H1 (cell line): Measurements from ENCODE around the gene QRSL1. TPM values are rescaled to one million over a fixed set of nuclear protein-coding genes. Genes with fewer than 3 reads are reported as not detected.

ENCODE experiments used
- CTCF ChIA-PET: fragments of 300-600 bp; sonication (Branson Sonifier 250); formaldehyde crosslinking; loops from one replicate; lab custom pipeline; 2021; ENCODE audit not compliant: partially characterized antibody; lab: Charles Lee
- POLR2A ChIA-PET: fragments of 300-600 bp; sonication (Branson Sonifier 250); formaldehyde crosslinking; loops from one replicate; lab custom pipeline; 2021; ENCODE audit warnings: inconsistent platforms; ENCODE audit not compliant: partially characterized antibody; lab: Charles Lee
- DNase-seq, 2 experiments: peaks; one replicate each; pipeline versions ENCODE4 v3.0.0 to v3.0.0-alpha.2; 2010 to 2022; ENCODE audit warnings: low spot score in 2 of 2, low read depth in 1 of 2, mixed read lengths in 1 of 2
- FAIRE-seq: peaks from 2 replicates; lab custom pipeline; 2011; peaks lifted over from hg19 to GRCh38; lab: Jason Lieb, UNC
- H2AFZ ChIP-seq: 2 replicates; pipeline ENCODE4 v1.8.1; 2012; ENCODE audit warnings: low read length, inconsistent platforms
- H2AK5ac ChIP-seq: 2 replicates; pipeline ENCODE4 v1.6.1; 2013; ENCODE audit warnings: low read depth, low read length
- H2BK120ac ChIP-seq: replicated peaks from 2 replicates; pipeline ENCODE3; 2013; ENCODE audit warnings: low read depth, low read length, inconsistent platforms
- H2BK12ac ChIP-seq: 2 replicates; pipeline ENCODE4 v1.6.1; 2013; ENCODE audit warnings: low read depth, low read length
- H2BK15ac ChIP-seq: 2 replicates; pipeline ENCODE4 v1.6.1; 2013; ENCODE audit warnings: low read length
- H2BK20ac ChIP-seq: 2 replicates; pipeline ENCODE4 v1.6.1; 2013; ENCODE audit warnings: low read length
- H2BK5ac ChIP-seq: 2 replicates; pipeline ENCODE4 v1.6.1; 2013; ENCODE audit warnings: low read depth, low read length
- H3K14ac ChIP-seq: 2 replicates; pipeline ENCODE4 v1.6.1; 2013; ENCODE audit warnings: inconsistent platforms; ENCODE audit not compliant: insufficient read length
- H3K18ac ChIP-seq: 2 replicates; pipeline ENCODE4 v1.6.1; 2013; ENCODE audit warnings: low read length; ENCODE audit errors: extremely low read depth
- H3K23ac ChIP-seq: 2 replicates; pipeline ENCODE4 v1.6.1; 2013; ENCODE audit warnings: inconsistent platforms; ENCODE audit not compliant: insufficient read length
- H3K23me2 ChIP-seq: 2 replicates; pipeline ENCODE4 v1.6.1; 2013; ENCODE audit warnings: low read depth, low read length
- H3K27ac ChIP-seq: 2 replicates; pipeline ENCODE4 v1.6.1; 2011; ENCODE audit warnings: low read depth, low read length, inconsistent platforms
- H3K27me3 ChIP-seq, 4 experiments: replicated peaks in 1 of 4; 1 replicate in 1 of 4; 2 replicates in 3 of 4; pipeline versions ENCODE4 v1.6.1 to v1.8.1; 2011 to 2013; ENCODE audit warnings: low read length in 3 of 4, mild to moderate bottlenecking in 3 of 4, inconsistent platforms in 2 of 4, mixed read lengths in 2 of 4, moderate library complexity in 1 of 4; ENCODE audit not compliant: control insufficient read depth in 3 of 4, insufficient read depth in 3 of 4; ENCODE audit errors: extremely low read depth in 1 of 4
- H3K36me3 ChIP-seq, 4 experiments: 2 replicates each; pipeline versions ENCODE4 v1.6.1 to v1.8.1; 2011 to 2013; ENCODE audit warnings: mild to moderate bottlenecking in 4 of 4, low read length in 3 of 4, moderate library complexity in 2 of 4, control low read depth in 1 of 4, inconsistent platforms in 1 of 4; ENCODE audit not compliant: insufficient read depth in 4 of 4, control insufficient read depth in 2 of 4
- H3K4ac ChIP-seq: replicated peaks from 2 replicates; pipeline ENCODE3; 2013; ENCODE audit warnings: low read length, low read depth, mixed read lengths, inconsistent platforms; ENCODE audit not compliant: insufficient read length
- H3K4me1 ChIP-seq, 4 experiments: replicated peaks in 1 of 4; 1 replicate in 1 of 4; 2 replicates in 3 of 4; pipeline versions ENCODE4 v1.6.1 to v1.8.1; 2011 to 2013; ENCODE audit warnings: low read length in 3 of 4, inconsistent platforms in 2 of 4, mixed read lengths in 1 of 4; ENCODE audit not compliant: insufficient read depth in 4 of 4, control insufficient read depth in 3 of 4
- H3K4me2 ChIP-seq, 2 experiments: 2 replicates each; pipeline versions ENCODE4 v1.6.1 to v1.8.1; 2011 to 2013; ENCODE audit warnings: low read depth in 2 of 2, low read length in 2 of 2, control low read depth in 1 of 2, inconsistent platforms in 1 of 2, mild to moderate bottlenecking in 1 of 2; ENCODE audit not compliant: insufficient read depth in 1 of 2
- H3K4me3 ChIP-seq, 4 experiments: fragments of 200-600, 300-600 bp in 1 of 4; sonication (generic), shearing (Covaris generic), sonication (Bioruptor Twin) in 1 of 4; 2 replicates each; pipeline versions ENCODE4 v1.5.1 to v1.8.1; 2011 to 2016; ENCODE audit warnings: low read length in 4 of 4, low read depth in 3 of 4, control low read depth in 2 of 4, inconsistent platforms in 2 of 4, mild to moderate bottlenecking in 2 of 4, mixed read lengths in 1 of 4, moderate library complexity in 1 of 4; ENCODE audit not compliant: insufficient read depth in 2 of 4; ENCODE audit errors: extremely low read depth in 1 of 4
- H3K56ac ChIP-seq: replicated peaks from 2 replicates; pipeline ENCODE3; 2013; ENCODE audit warnings: low read depth, mild to moderate bottlenecking, mixed read lengths, low read length, inconsistent platforms; ENCODE audit not compliant: insufficient read length
- H3K79me1 ChIP-seq: 2 replicates; pipeline ENCODE4 v1.6.1; 2013; ENCODE audit warnings: low read depth, low read length, control low read depth
- H3K79me2 ChIP-seq, 2 experiments: 2 replicates each; pipeline versions ENCODE4 v1.6.1 to v1.8.1; 2012 to 2013; ENCODE audit warnings: low read length in 2 of 2, mild to moderate bottlenecking in 2 of 2, inconsistent platforms in 1 of 2; ENCODE audit not compliant: insufficient read depth in 2 of 2, control insufficient read depth in 1 of 2
- H3K9ac ChIP-seq, 4 experiments: replicated peaks in 1 of 4; 1 replicate in 1 of 4; 2 replicates in 3 of 4; pipeline versions ENCODE4 v1.6.1 to v1.8.1; 2011 to 2013; ENCODE audit warnings: low read depth in 3 of 4, low read length in 3 of 4, control low read depth in 2 of 4, mild to moderate bottlenecking in 2 of 4, moderate library complexity in 2 of 4, inconsistent platforms in 1 of 4; ENCODE audit errors: extremely low read depth in 1 of 4
- H3K9me3 ChIP-seq, 2 experiments: 2 replicates each; pipeline versions ENCODE4 v1.6.1 to v1.8.1; 2012 to 2013; ENCODE audit warnings: mild to moderate bottlenecking in 2 of 2, moderate library complexity in 2 of 2, control low read depth in 1 of 2, inconsistent platforms in 1 of 2, low read depth in 1 of 2, low read length in 1 of 2, mixed read lengths in 1 of 2; ENCODE audit not compliant: insufficient read depth in 2 of 2
- H4K20me1 ChIP-seq, 2 experiments: replicated peaks in 1 of 2; 2 replicates each; pipeline versions ENCODE3 to v1.8.1; 2011 to 2013; ENCODE audit warnings: inconsistent platforms in 2 of 2, low read length in 2 of 2, mild to moderate bottlenecking in 1 of 2; ENCODE audit not compliant: insufficient read depth in 2 of 2, control insufficient read depth in 1 of 2
- H4K5ac ChIP-seq: 2 replicates; pipeline ENCODE4 v1.6.1; 2013; ENCODE audit warnings: low read length, low read depth, mixed read lengths, inconsistent platforms; ENCODE audit not compliant: insufficient read length
- H4K8ac ChIP-seq: 2 replicates; pipeline ENCODE4 v1.8.0; 2013; ENCODE audit warnings: mild to moderate bottlenecking, moderate library complexity, low read length, inconsistent platforms; ENCODE audit not compliant: insufficient read depth; ENCODE audit errors: extremely low read depth
- H4K91ac ChIP-seq: replicated peaks from 2 replicates; pipeline ENCODE3; 2013; ENCODE audit warnings: low read length, mixed read lengths, inconsistent platforms; ENCODE audit not compliant: insufficient read length
- ASH2L ChIP-seq: fragments of 200-600, 300-600 bp; sonication (generic); IDR thresholded peaks from one replicate; pipeline ENCODE4 v1.7.1; 2017; ENCODE audit warnings: low read length
- CEBPB ChIP-seq: IDR thresholded peaks from 2 replicates; pipeline ENCODE4 v1.6.1; 2012; ENCODE audit warnings: low read depth, low read length
- CHD1 ChIP-seq: IDR thresholded peaks from 2 replicates; pipeline ENCODE4 v1.6.1; 2012; ENCODE audit warnings: low read depth, low read length, improper control_type of control experiment
- CREB1 ChIP-seq: IDR thresholded peaks from 2 replicates; pipeline ENCODE4 v1.6.1; 2012; ENCODE audit warnings: inconsistent platforms
- E2F6 ChIP-seq: IDR thresholded peaks from 2 replicates; pipeline ENCODE4 v1.6.1; 2012; ENCODE audit warnings: inconsistent platforms
- EGR1 ChIP-seq: IDR thresholded peaks from 2 replicates; pipeline ENCODE4 v1.6.1; 2011; ENCODE audit warnings: low read depth, low read length, borderline replicate concordance
- EZH2 ChIP-seq: fragments of 200-600 bp; sonication (generic); IDR thresholded peaks from 2 replicates; pipeline ENCODE4 v1.7.1; 2012; ENCODE audit warnings: low read depth, mild to moderate bottlenecking, moderate library complexity, low read length, inconsistent platforms; ENCODE audit not compliant: severe bottlenecking
- MAFK ChIP-seq: IDR thresholded peaks from 2 replicates; pipeline ENCODE4 v1.6.1; 2012; ENCODE audit warnings: low read depth, mild to moderate bottlenecking, improper control_type of control experiment, low read length
- NRF1 ChIP-seq: IDR thresholded peaks from 2 replicates; pipeline ENCODE4 v1.6.1; 2011; ENCODE audit warnings: mild to moderate bottlenecking, low read depth, low read length, improper control_type of control experiment
- POLR2AphosphoS5 ChIP-seq: IDR thresholded peaks from 2 replicates; pipeline ENCODE4 v1.6.1; 2011; ENCODE audit warnings: low read depth, low read length
- RFX5 ChIP-seq: IDR thresholded peaks from 2 replicates; pipeline ENCODE4 v1.6.1; 2011; ENCODE audit warnings: low read depth, low read length, improper control_type of control experiment, borderline replicate concordance
- RXRA ChIP-seq: IDR thresholded peaks from 2 replicates; pipeline ENCODE4 v1.6.1; 2011; ENCODE audit warnings: low read depth, mild to moderate bottlenecking, low read length, moderate library complexity; ENCODE audit not compliant: insufficient read depth
- SIRT6 ChIP-seq: IDR thresholded peaks from one replicate; pipeline ENCODE4 v1.7.1; 2012; ENCODE audit warnings: low read length, inconsistent platforms
- SIX5 ChIP-seq: IDR thresholded peaks from 2 replicates; pipeline ENCODE4 v1.6.1; 2011; ENCODE audit warnings: mild to moderate bottlenecking, low read depth, low read length
- TAF1 ChIP-seq: IDR thresholded peaks from 2 replicates; pipeline ENCODE4 v1.6.1; 2011; ENCODE audit warnings: mild to moderate bottlenecking, low read depth, low read length
- TAF7 ChIP-seq: optimal IDR thresholded peaks from 2 replicates; pipeline ENCODE3; 2011; ENCODE audit warnings: low read depth, mild to moderate bottlenecking, inconsistent platforms, low read length, moderate library complexity, borderline replicate concordance
- WGBS, 2 experiments: shearing (Covaris generic) in 1 of 2; methylation state at CpG; one replicate each; pipeline versions ENCODE4 v1.1.6 to v1.1.7; 2013 to 2015; ENCODE audit warnings: low lambda C conversion rate in 2 of 2, mixed read lengths in 2 of 2, inconsistent platforms in 1 of 2, low coverage in 1 of 2, missing lambda C conversion rate in 1 of 2; ENCODE audit not compliant: insufficient replicate concordance in 2 of 2, insufficient coverage in 1 of 2, insufficient read length in 1 of 2; ENCODE audit errors: extremely low coverage in 1 of 2, missing lambda C conversion rate in 1 of 2; 5-methylcytosine and 5-hydroxymethylcytosine counted together
- polyA plus RNA-seq, 7 experiments: library from polyadenylated mRNA; depleted of rRNA in 3 of 7; stranded (reverse) in 5 of 7; unstranded in 2 of 7; fragments of >200 nt in 5 of 7; fragments of 200-250 nt in 2 of 7; gene quantifications; 1 replicate in 5 of 7; 2 replicates in 1 of 7; 4 replicates in 1 of 7; pipeline versions ENCODE4 v1.2.1 to v1.2.3, GENCODE V29; 2011 to 2013; ENCODE audit warnings: missing spikeins in 2 of 7, mixed read lengths in 2 of 7
- total RNA-seq: library from RNA; stranded (reverse); fragmentation: NEBNext Ultra II Directional; extraction: Animal tissue kit (Norgen Biotek cat#: 25700); gene quantifications from 2 replicates; pipeline ENCODE4 v1.2.1, GENCODE V29; 2021

QRSL1 gene
- total and polyA plus RNA-seq, 2 of the 8 experiments (the other 6 are each of a cell fraction or from before 2014, with no cell fraction given) = 7.8 to 22.2 TPM

GRCh38 chr6:106704327-106704726 is 74.9 kb downstream of the QRSL1 start:
- H3K79me2 ChIP-seq = no peaks in the 10 kb centered on the region
- TF ChIP-seq EGR1 (no peak), E2F6 (no peak), EZH2 (no peak), POLR2AphosphoS5 (no peak), TAF1 (no peak), MAFK (no peak), CEBPB (no peak), CHD1 (no peak), RXRA (no peak), NRF1 (no peak), RFX5 (no peak), SIRT6 (no peak), ASH2L (no peak), CREB1 (no peak), TAF7 (no peak), SIX5 (no peak)

More at GRCh38 chr6:106704327-106704726, 74.9 kb downstream of the QRSL1 start:
- Histone ChIP-seq H4K5ac (no peak overlapping the region), H4K8ac (no peak overlapping the region), H3K18ac (no peak overlapping the region), H3K9ac (no peak overlapping the region), H2BK12ac (no peak overlapping the region), H3K56ac (no peak overlapping the region), H2BK20ac (no peak overlapping the region), H3K27me3 (peaks cover 0 to 2% (median 0%) of the 10 kb centered on the region in 4 experiments; a peak in 1 of 7 replicates), H3K23ac (no peak overlapping the region), H3K14ac (no peak overlapping the region), H3K23me2 (no peaks in the 10 kb centered on the region), H2AK5ac (no peak overlapping the region), H4K20me1 (no peaks in the 10 kb centered on the region), H3K4me2 (no peak overlapping the region), H3K9me3 (peaks cover 16 to 19% of the 10 kb centered on the region in 2 experiments), H3K36me3 (peaks cover 0 to 13% (median 0%) of the 10 kb centered on the region in 4 experiments; a peak in 2 of 8 replicates), H3K27ac (no peak overlapping the region), H3K4me3 (no peak overlapping the region), H2BK5ac (no peak overlapping the region), H2BK120ac (no peak overlapping the region), H2AFZ (no peak overlapping the region), H4K91ac (no peak overlapping the region), H3K4me1 (peaks cover 0 to 4% (median 1%) of the 10 kb centered on the region in 4 experiments; a peak in 2 of 7 replicates), H3K4ac (no peak overlapping the region), H2BK15ac (no peak overlapping the region), H3K79me1 (no peaks in the 10 kb centered on the region)
- 93% methylated on average over 4 of the region's 4 CpGs; no CpG with 5 or more reads in 1 of the 2 experiments for WGBS, 2 experiments
- POLR2A ChIA-PET = no interaction called here
- FAIRE-seq (no peak), DNase-seq (no peak)
- CTCF ChIA-PET = interaction anchor here (0.6 to 1.6 kb wide), 2 partner anchors 44 to 95 kb away, joined by 3 to 4 read pairs; no protein-coding TSS in a partner anchor
